ENCODE results near the gene PITPNM2. TPM values are rescaled to one million over a fixed set of nuclear protein-coding genes. Genes with fewer than 3 reads are reported as not detected.

Gene PITPNM2
- polyA plus RNA-seq, 4 donors, result 2.2 to 8.0 (median 4.2) TPM

- Histone ChIP-seq H3K27ac (ENCODE audit: low read depth in 1 of 3, low read length in 2 of 3) (no peak overlapping the region), H3K9me3 (ENCODE audit: control insufficient read depth in 2 of 2, insufficient read depth in 1 of 2, low read depth in 1 of 2, low read length in 1 of 2) (no peaks in the 10 kb centered on the region), H3K4me3 (ENCODE audit: low read depth in 1 of 3, low read length in 3 of 3) (no peak overlapping the region), H3K36me3 (ENCODE audit: control insufficient read depth in 3 of 3, insufficient read depth in 2 of 3, low read depth in 1 of 3, low read length in 3 of 3) (peaks cover 0 to 14% (median 0%) of the 10 kb centered on the region in 3 donors), H3K27me3 (ENCODE audit: control insufficient read depth in 3 of 3, insufficient read depth in 3 of 3, low read length in 3 of 3) (no peaks in the 10 kb centered on the region), H3K4me1 (ENCODE audit: control insufficient read depth in 3 of 3, insufficient read depth in 2 of 3, low read depth in 1 of 3, low read length in 2 of 3) (peaks cover 0 to 5% (median 0%) of the 10 kb centered on the region in 3 donors)
- DNase-seq (no peak), FAIRE-seq (no peak)
- 55 to 87% (median 77%) methylated on average over 2 of the region's 2 CpGs for WGBS, 3 donors
Observed at GRCh38 chr12:123102366-123102765, 48.5 kb downstream of the PITPNM2 start.

GRCh38 chr12:123101526-123101925 lies 49.4 kb downstream of the PITPNM2 start:
- Histone ChIP-seq H3K9me3 (ENCODE audit: control insufficient read depth in 2 of 2, insufficient read depth in 1 of 2, low read depth in 1 of 2, low read length in 1 of 2) (no peaks in the 10 kb centered on the region), H3K27ac (ENCODE audit: low read depth in 1 of 3, low read length in 2 of 3) (no peak overlapping the region), H3K4me1 (ENCODE audit: control insufficient read depth in 3 of 3, insufficient read depth in 2 of 3, low read depth in 1 of 3, low read length in 2 of 3) (peaks cover 0 to 4% (median 0%) of the 10 kb centered on the region in 3 donors), H3K4me3 (ENCODE audit: low read depth in 1 of 3, low read length in 3 of 3) (no peak overlapping the region), H3K36me3 (ENCODE audit: control insufficient read depth in 3 of 3, insufficient read depth in 2 of 3, low read depth in 1 of 3, low read length in 3 of 3) (peaks cover 0 to 8% (median 0%) of the 10 kb centered on the region in 3 donors), H3K27me3 (ENCODE audit: control insufficient read depth in 3 of 3, insufficient read depth in 3 of 3, low read length in 3 of 3) (no peaks in the 10 kb centered on the region)
- DNase-seq, result no peak
- no peak for FAIRE-seq
- WGBS, 3 donors, result 83 to 93% (median 89%) methylated on average over 5 of the region's 5 CpGs

Other genes starting within 250 kb of the PITPNM2 start
- gene ABCB9, start 184.6 kb downstream of the PITPNM2 start, polyA plus RNA-seq, result 1 to 10 TPM; 2.5 to 6.6 (median 4.7) TPM
- 10 to 100 TPM; 25.0 to 30.3 (median 27.4) TPM for gene OGFOD2, start 175.8 kb downstream of the PITPNM2 start, polyA plus RNA-seq
- gene ARL6IP4, start 170.4 kb downstream of the PITPNM2 start, polyA plus RNA-seq, result 100 to 1,000 TPM; 197 to 434 (median 332) TPM
- gene MPHOSPH9, start 82.1 kb upstream of the PITPNM2 start, polyA plus RNA-seq, result 10 to 100 TPM in 1 of 4 donors, 1 to 10 TPM in 3; 1.6 to 16.4 (median 5.2) TPM
- 10 to 100 TPM; 11.1 to 14.0 (median 12.4) TPM for gene MTRFR, start 82.3 kb upstream of the PITPNM2 start, polyA plus RNA-seq
- gene CDK2AP1, start 120.8 kb upstream of the PITPNM2 start, polyA plus RNA-seq, result 10 to 100 TPM; 53.1 to 69.4 (median 58.8) TPM
- gene SBNO1, start 213.8 kb upstream of the PITPNM2 start, polyA plus RNA-seq, result 10 to 100 TPM in 1 of 4 donors, 1 to 10 TPM in 3; 5.1 to 19.9 (median 6.5) TPM
- gene KMT5A, start 233.0 kb upstream of the PITPNM2 start, polyA plus RNA-seq, result 10 to 100 TPM; 14.3 to 35.1 (median 18.6) TPM

Data from small intestine (tissue), 7 donors.